ENCODE data around the gene TDRD10. TPM values are rescaled to one million over a fixed set of nuclear protein-coding genes. Genes with fewer than 3 reads are reported as not detected.
A peak's percentile ranks its signal among the peaks of the same experiment; 100 is the strongest.

The TDRD10 gene
- total RNA-seq, 1 experiment from 2014 or later: not detected

DNA sequence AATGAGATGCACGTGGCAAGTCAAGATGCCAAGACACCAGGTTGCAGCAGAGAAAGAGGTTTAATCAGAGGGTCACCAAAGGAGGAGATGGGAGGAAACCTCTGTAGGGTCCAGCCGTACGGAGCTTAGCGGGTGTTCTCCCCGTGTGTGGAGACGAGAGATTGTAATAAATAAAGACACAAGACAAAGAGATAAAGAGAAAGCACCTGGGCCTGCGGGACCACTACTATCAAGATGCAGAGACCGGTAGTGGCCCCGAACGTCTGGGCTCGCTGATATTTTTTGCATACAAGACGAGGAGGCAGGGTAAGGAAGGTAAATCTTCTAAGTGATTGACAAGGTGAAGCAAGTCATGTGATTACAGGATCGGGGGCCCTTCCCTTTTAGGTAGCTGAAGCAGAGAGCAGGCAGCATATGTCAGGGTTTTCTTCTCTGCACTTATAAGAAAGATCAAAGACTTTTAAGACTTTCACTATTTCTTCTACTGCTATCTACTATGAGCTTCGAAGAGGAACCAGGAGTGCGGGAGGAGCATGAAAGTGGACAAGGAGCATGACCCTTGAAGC, 41.2 kb upstream of the TDRD10 start:
- ChIA-PET CTCF (no interaction called here), POLR2A (ENCODE audit: low non-redundant PET) (interaction anchor here (0.6 kb wide), 1 partner anchor 11 kb away, joined by 3 read pairs; no protein-coding TSS in a partner anchor)
- intact Hi-C loops (cut with micrococcal nuclease; ENCODE audit: unreplicated experiment): no loop called here
- no peaks in the 10 kb centered on the region for H3K27me3 ChIP-seq (replicated peaks; ENCODE audit: insufficient read depth, low read depth, low read length, poor library complexity)
- no peaks in the 10 kb centered on the region for H3K36me3 ChIP-seq (ENCODE audit: insufficient read depth, low read length, poor library complexity, severe bottlenecking)
- peaks cover 13% of the 10 kb centered on the region for H3K4me1 ChIP-seq (ENCODE audit: insufficient read depth, low read length, poor library complexity, severe bottlenecking)
- no peaks in the 10 kb centered on the region for H3K9me3 ChIP-seq (ENCODE audit: low read depth, low read length, poor library complexity, severe bottlenecking)
- no peak overlapping the region for H3K27ac ChIP-seq (ENCODE audit: low read depth, low read length, poor library complexity, severe bottlenecking)
- TF ChIP-seq EZH2 (IDR thresholded peaks at IDR 0.05; ENCODE audit: borderline replicate concordance, low read depth, low read length, poor library complexity, severe bottlenecking) (no peak), CTCF (conservative IDR thresholded peaks at IDR 0.05; ENCODE audit: low read depth, low read length) (no peak)
- no peak overlapping the region for H3K4me3 ChIP-seq (ENCODE audit: low read depth, low read length, poor library complexity, severe bottlenecking)
- BruUV-seq (replicated peaks): no TSS peak
- no peak for DNase-seq (ENCODE audit: low spot score)

- peak; percentile 61 for DNase-seq (ENCODE audit: low spot score)
- intact Hi-C loops (cut with micrococcal nuclease; ENCODE audit: unreplicated experiment): loop anchor here (2.0 kb wide), 1 partner anchor 57 kb away; no protein-coding TSS in a partner anchor
- no peaks in the 10 kb centered on the region for H3K36me3 ChIP-seq (ENCODE audit: insufficient read depth, low read length, poor library complexity, severe bottlenecking)
- H3K9me3 ChIP-seq (ENCODE audit: low read depth, low read length, poor library complexity, severe bottlenecking): no peaks in the 10 kb centered on the region
- H3K4me3 ChIP-seq (ENCODE audit: low read depth, low read length, poor library complexity, severe bottlenecking): no peak overlapping the region
- no peaks in the 10 kb centered on the region for H3K27me3 ChIP-seq (replicated peaks; ENCODE audit: insufficient read depth, low read depth, low read length, poor library complexity)
- TF ChIP-seq CTCF (conservative IDR thresholded peaks at IDR 0.05; ENCODE audit: low read depth, low read length) (no peak), EZH2 (IDR thresholded peaks at IDR 0.05; ENCODE audit: borderline replicate concordance, low read depth, low read length, poor library complexity, severe bottlenecking) (no peak)
- H3K27ac ChIP-seq (ENCODE audit: low read depth, low read length, poor library complexity, severe bottlenecking): peak overlapping the region; percentile 84
- ChIA-PET CTCF (interaction anchor here (1.5 kb wide), 1 partner anchor 17 kb away, joined by 4 read pairs; no protein-coding TSS in a partner anchor), POLR2A (ENCODE audit: low non-redundant PET) (interaction anchor here (0.6 kb wide), 1 partner anchor 29 kb away, joined by 4 read pairs; no protein-coding TSS in a partner anchor)
- H3K4me1 ChIP-seq (ENCODE audit: insufficient read depth, low read length, poor library complexity, severe bottlenecking): peaks cover 17% of the 10 kb centered on the region
- BruUV-seq (replicated peaks): no TSS peak
Measured at GRCh38 chr1:154463512-154463990, 38.5 kb upstream of the TDRD10 start.

DNA sequence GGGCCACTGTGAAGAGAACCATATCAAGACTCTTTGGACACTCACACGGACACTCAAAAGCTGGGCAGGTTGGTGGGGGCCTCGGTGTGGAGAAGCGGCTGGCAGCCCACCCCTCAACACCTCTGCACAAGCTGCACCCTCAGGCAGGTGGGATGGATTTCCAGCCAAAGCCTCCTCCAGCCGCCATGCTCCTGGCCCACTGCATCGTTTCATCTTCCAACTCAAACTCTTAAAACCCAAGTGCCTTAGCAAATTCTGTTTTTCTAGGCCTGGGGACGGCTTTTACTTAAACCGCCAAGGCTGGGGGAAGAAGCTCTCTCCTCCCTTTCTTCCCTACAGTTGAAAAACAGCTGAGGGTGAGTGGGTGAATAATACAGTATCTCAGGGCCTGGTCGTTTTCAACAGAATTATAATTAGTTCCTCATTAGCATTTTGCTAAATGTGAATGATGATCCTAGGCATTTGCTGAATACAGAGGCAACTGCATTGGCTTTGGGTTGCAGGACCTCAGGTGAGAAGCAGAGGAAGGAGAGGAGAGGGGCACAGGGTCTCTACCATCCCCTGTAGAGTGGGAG, 36.3 kb upstream of the TDRD10 start:
- Histone ChIP-seq H3K4me1 (ENCODE audit: insufficient read depth, low read length, poor library complexity, severe bottlenecking) (peaks cover 17% of the 10 kb centered on the region), H3K4me3 (ENCODE audit: low read depth, low read length, poor library complexity, severe bottlenecking) (no peak overlapping the region), H3K27ac (ENCODE audit: low read depth, low read length, poor library complexity, severe bottlenecking) (peak overlapping the region; percentile 9), H3K27me3 (replicated peaks; ENCODE audit: insufficient read depth, low read depth, low read length, poor library complexity) (no peaks in the 10 kb centered on the region), H3K36me3 (ENCODE audit: insufficient read depth, low read length, poor library complexity, severe bottlenecking) (no peaks in the 10 kb centered on the region), H3K9me3 (ENCODE audit: low read depth, low read length, poor library complexity, severe bottlenecking) (no peaks in the 10 kb centered on the region)
- CTCF ChIA-PET: interaction anchor here (0.6 kb wide), 1 partner anchor 807 kb away, joined by 8 read pairs; the partner anchor contains the start of gene CLK2
- no peak for DNase-seq (ENCODE audit: low spot score)
- no TSS peak for BruUV-seq (replicated peaks)
- no peak for TF ChIP-seq CTCF (conservative IDR thresholded peaks at IDR 0.05; ENCODE audit: low read depth, low read length)
- no peak for TF ChIP-seq EZH2 (IDR thresholded peaks at IDR 0.05; ENCODE audit: borderline replicate concordance, low read depth, low read length, poor library complexity, severe bottlenecking)
- POLR2A ChIA-PET (ENCODE audit: low non-redundant PET): no interaction called here
- intact Hi-C loops (cut with micrococcal nuclease; ENCODE audit: unreplicated experiment): no loop called here

All from A673 (cell line).